ENCODE measurements around the gene LRP8. TPM values are rescaled to one million over a fixed set of nuclear protein-coding genes. Genes with fewer than 3 reads are reported as not detected.

Gene LRP8
- total and polyA plus RNA-seq, 2 of the 13 experiments (the other 11 are each of a cell fraction or from before 2014, with no cell fraction given) = 17.3 to 17.4 TPM

DNA sequence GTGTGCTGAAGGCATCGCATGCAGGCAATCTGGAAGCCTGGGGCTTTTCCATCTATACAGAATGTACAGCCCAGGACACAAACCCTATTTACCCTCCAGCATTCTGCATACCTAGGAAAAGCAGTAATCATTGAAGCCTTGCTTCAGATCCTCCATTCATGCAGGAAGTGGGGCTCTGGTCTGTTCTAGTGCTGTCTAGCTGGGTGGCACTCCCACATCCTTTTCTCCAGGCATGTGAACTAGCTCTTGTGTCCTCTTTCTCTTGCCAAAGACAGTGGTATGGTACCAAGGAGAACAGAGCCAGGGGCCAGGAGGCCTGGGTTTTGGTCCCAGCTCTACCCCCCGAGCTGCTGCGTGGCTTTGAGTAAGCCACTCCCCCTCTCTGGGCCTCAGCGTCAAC lies 21.7 kb downstream of the LRP8 start (continued):
- TF ChIP-seq, protein P1, sequence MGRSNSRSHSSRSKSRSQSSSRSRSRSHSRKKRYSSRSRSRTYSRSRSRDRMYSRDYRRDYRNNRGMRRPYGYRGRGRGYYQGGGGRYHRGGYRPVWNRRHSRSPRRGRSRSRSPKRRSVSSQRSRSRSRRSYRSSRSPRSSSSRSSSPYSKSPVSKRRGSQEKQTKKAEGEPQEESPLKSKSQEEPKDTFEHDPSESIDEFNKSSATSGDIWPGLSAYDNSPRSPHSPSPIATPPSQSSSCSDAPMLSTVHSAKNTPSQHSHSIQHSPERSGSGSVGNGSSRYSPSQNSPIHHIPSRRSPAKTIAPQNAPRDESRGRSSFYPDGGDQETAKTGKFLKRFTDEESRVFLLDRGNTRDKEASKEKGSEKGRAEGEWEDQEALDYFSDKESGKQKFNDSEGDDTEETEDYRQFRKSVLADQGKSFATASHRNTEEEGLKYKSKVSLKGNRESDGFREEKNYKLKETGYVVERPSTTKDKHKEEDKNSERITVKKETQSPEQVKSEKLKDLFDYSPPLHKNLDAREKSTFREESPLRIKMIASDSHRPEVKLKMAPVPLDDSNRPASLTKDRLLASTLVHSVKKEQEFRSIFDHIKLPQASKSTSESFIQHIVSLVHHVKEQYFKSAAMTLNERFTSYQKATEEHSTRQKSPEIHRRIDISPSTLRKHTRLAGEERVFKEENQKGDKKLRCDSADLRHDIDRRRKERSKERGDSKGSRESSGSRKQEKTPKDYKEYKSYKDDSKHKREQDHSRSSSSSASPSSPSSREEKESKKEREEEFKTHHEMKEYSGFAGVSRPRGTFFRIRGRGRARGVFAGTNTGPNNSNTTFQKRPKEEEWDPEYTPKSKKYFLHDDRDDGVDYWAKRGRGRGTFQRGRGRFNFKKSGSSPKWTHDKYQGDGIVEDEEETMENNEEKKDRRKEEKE (IDR thresholded peaks at IDR 0.05) = no peak
- no peak for TF ChIP-seq MEIS1 (CRISPR knock-in tag; IDR thresholded peaks at IDR 0.05; ENCODE audit: borderline replicate concordance)

DNA sequence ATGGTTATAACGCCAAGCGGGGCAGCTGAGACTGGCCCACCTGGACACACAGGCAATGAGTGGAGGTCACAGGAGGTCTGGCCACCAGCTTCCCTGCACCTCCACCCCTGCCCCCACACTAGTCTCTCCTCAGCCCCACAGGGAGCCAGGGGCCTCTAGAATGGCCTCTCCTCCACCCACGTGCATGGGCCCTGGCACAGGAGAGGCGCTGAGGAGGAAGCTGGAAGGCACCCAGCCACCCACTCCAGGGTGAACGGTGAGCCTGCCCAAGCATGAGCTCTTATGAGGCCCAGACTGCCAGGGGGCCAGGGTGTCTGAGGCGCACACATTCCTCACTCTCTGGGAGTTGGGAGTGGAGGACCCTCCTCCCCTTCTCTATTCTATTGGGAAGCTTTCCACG lies 22.2 kb downstream of the LRP8 start:
- ATAC-seq (no peak), FAIRE-seq (no peak), DNase-seq (ENCODE audit: low spot score) (no peak)
- BruUV-seq (replicated peaks) = no TSS peak
- H3K79me2 ChIP-seq (ENCODE audit: insufficient read depth, low read length) = peaks cover 2% of the 10 kb centered on the region
- no peak overlapping the region for H2AFZ ChIP-seq (ENCODE audit: low read length)
- POLR2A ChIA-PET = no interaction called here
- CTCF ChIA-PET (ENCODE audit: low intra/inter-chr PET ratio, low total read pairs) = no interaction called here
- H3K4me3 ChIP-seq (replicated peaks in 1 of 3; ENCODE audit: insufficient read depth in 1 of 3, low read depth in 2 of 3, low read length in 3 of 3) = no peak overlapping the region
- H3K27ac ChIP-seq (ENCODE audit: extremely low read length, insufficient read depth, low read length) = no peak overlapping the region
- H3K4me1 ChIP-seq (ENCODE audit: insufficient read depth, low read length) = peaks cover 11% of the 10 kb centered on the region; the same call in 1 of the 2 replicates
- in situ Hi-C loops (cut with HindIII; ENCODE audit: extremely low pct_ligation_motif_present, low pct_unique_long_range_greater_than_20kb) = no loop called here
- H3K4me2 ChIP-seq (ENCODE audit: low read depth, low read length) = no peak overlapping the region
- no peaks in the 10 kb centered on the region for H4K20me1 ChIP-seq (ENCODE audit: insufficient read depth, low read length)
- no peaks in the 10 kb centered on the region for H3K27me3 ChIP-seq (ENCODE audit: control insufficient read depth in 1 of 2, insufficient read depth in 2 of 2, low read length in 2 of 2)
- 89% methylated on average over 4 of the region's 7 CpGs for WGBS (ENCODE audit: low lambda C conversion rate)
- no peaks in the 10 kb centered on the region for H3K9me3 ChIP-seq (ENCODE audit: low read length)
- TF ChIP-seq, protein P2, sequence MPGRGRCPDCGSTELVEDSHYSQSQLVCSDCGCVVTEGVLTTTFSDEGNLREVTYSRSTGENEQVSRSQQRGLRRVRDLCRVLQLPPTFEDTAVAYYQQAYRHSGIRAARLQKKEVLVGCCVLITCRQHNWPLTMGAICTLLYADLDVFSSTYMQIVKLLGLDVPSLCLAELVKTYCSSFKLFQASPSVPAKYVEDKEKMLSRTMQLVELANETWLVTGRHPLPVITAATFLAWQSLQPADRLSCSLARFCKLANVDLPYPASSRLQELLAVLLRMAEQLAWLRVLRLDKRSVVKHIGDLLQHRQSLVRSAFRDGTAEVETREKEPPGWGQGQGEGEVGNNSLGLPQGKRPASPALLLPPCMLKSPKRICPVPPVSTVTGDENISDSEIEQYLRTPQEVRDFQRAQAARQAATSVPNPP (CRISPR knock-in tag; IDR thresholded peaks at IDR 0.05) = no peak
- TF ChIP-seq ZFAT (CRISPR knock-in tag; conservative IDR thresholded peaks at IDR 0.05) (no peak), GZF1 (CRISPR knock-in tag; IDR thresholded peaks at IDR 0.05) (no peak), RARG (CRISPR knock-in tag; IDR thresholded peaks at IDR 0.05; ENCODE audit: low read depth) (no peak)
- intact Hi-C loops (cut with micrococcal nuclease; ENCODE audit: unreplicated experiment) = no loop called here
- H3K9ac ChIP-seq (ENCODE audit: insufficient read depth, low read depth, low read length) = no peak overlapping the region
- H3K36me3 ChIP-seq (replicated peaks in 1 of 2; ENCODE audit: control insufficient read depth in 1 of 2, insufficient read depth in 2 of 2, low read length in 2 of 2) = peaks cover 1 to 9% of the 10 kb centered on the region in 2 experiments; a peak in 2 of 5 replicates
